ENCODE results near the gene ZBTB21. TPM values are rescaled to one million over a fixed set of nuclear protein-coding genes. Genes with fewer than 3 reads are reported as not detected.

The ZBTB21 gene
- total RNA-seq (2014; rRNA removed; shearing (Covaris generic)) (10.6 and 10.7 TPM in 2 replicates), polyA plus RNA-seq (2016; fragmentation: Nextera tagmentation; extraction: Ambion mirVana) (9.1 and 10.7 TPM in 2 replicates)

DNA sequence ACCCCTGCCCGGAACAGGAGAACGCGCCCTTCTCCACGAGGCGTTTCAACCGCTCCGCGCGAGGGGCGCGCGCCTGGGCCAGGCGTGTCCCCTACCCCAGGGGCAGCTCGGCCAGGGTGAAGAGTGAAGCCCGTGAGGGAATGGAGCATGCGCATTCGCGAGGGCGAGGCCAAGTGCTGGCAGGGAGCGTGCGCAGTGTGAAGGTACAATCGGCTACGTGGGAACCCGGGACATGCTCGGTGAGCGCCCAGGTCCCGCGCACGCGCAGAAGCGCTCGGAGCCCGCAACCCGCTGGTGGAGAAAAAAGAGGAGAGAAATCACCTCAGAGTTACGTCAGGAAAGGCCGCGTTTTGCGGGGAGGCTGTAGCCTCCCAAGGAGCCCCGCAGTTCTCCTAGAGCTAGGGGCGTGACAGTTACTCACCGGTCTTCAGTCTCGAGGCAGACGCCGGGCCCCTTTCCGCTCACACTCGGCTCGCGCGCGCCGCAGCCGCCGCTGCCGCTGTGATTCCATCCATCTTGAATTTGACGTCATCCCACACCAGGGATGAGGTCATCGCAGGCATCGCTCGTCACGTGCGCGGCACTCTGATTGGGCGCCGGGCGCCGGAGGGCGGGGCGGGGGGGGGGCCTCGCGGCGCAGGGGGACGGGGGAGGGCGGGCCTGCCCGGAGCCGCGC lies at the start of gene ZBTB21:
ZBTB21 (minus strand) TSS at position 530 of the 676 bp plus-strand sequence. CDS start 16,265 bp downstream, outside the sequence.
- in situ Hi-C loops (cut with MboI): no loop called here
- no peaks in the 10 kb centered on the region for H4K20me1 ChIP-seq (ENCODE audit: insufficient read depth)
- peak within 1 kb of the TSS; percentile 58 for H2AFZ ChIP-seq
- H3K79me2 ChIP-seq (ENCODE audit: insufficient read depth): peaks cover 46% of the 10 kb centered on the region
- H3K27me3 ChIP-seq (replicated peaks; ENCODE audit: insufficient read depth): no peaks in the 10 kb centered on the region
- peak within 1 kb of the TSS; percentile 98 for H3K27ac ChIP-seq
- TF ChIP-seq EZH2 (IDR thresholded peaks at IDR 0.05; ENCODE audit: insufficient read depth, poor library complexity, severe bottlenecking) (no peak), EZH2phosphoT487 (IDR thresholded peaks at IDR 0.05; ENCODE audit: insufficient read depth, low read depth) (no peak)
- peak within 1 kb of the TSS; percentile 76 for H3K4me3 ChIP-seq
- H3K9me3 ChIP-seq (ENCODE audit: low read depth): no peaks in the 10 kb centered on the region
- peaks cover 9% of the 10 kb centered on the region for H3F3A ChIP-seq (ENCODE audit: insufficient read depth)
- WGBS, 2 experiments (ENCODE audit: low coverage in 1 of 2, low lambda C conversion rate in 2 of 2, missing lambda C conversion rate in 2 of 2): 1% methylated on average over 61 to 75 of the region's 75 CpGs
- H3K4me2 ChIP-seq (ENCODE audit: unreplicated experiment): peak within 1 kb of the TSS; percentile 90
- H3K9me2 ChIP-seq (ENCODE audit: insufficient read depth): no peaks in the 10 kb centered on the region
- peak; percentile 99 for DNase-seq
- peak within 1 kb of the TSS; percentile 98 for H3K9ac ChIP-seq
- no peaks in the 10 kb centered on the region for H3K36me3 ChIP-seq (ENCODE audit: low read depth)
- peaks cover 4% of the 10 kb centered on the region for H3K4me1 ChIP-seq (ENCODE audit: insufficient read depth)

DNA sequence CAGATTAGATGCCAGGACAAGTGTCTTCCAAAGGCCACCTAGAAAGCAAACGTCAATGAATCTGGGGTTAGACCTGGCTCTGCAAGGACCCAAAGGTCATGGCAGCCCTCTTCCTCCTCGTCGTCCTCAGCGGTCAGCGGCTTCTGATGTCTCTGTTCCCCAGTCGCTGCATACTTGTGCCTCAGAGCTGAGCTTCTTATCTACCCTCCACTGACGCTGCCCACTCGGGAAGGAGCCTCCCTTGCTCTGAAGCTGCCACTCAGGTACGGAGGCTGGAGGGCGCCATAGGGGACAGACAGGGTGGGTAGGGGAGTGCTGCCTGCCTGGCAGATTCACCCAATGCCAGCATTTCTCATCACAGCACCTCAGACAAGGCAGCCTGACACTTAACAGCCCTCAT lies 49.6 kb upstream of the ZBTB21 start:
- H3K9me2 ChIP-seq (ENCODE audit: insufficient read depth): no peaks in the 10 kb centered on the region
- no peak overlapping the region for H3K27ac ChIP-seq
- TF ChIP-seq EZH2phosphoT487 (IDR thresholded peaks at IDR 0.05; ENCODE audit: insufficient read depth, low read depth): no peak
- no peak for TF ChIP-seq EZH2 (IDR thresholded peaks at IDR 0.05; ENCODE audit: insufficient read depth, poor library complexity, severe bottlenecking)
- 82 to 87% methylated on average over 9 of the region's 10 CpGs for WGBS, 2 experiments (ENCODE audit: low coverage in 1 of 2, low lambda C conversion rate in 2 of 2, missing lambda C conversion rate in 2 of 2)
- H4K20me1 ChIP-seq (ENCODE audit: insufficient read depth): no peaks in the 10 kb centered on the region
- DNase-seq: no peak
- no peaks in the 10 kb centered on the region for H3K9me3 ChIP-seq (ENCODE audit: low read depth)
- in situ Hi-C loops (cut with MboI): no loop called here
- no peak overlapping the region for H3K4me3 ChIP-seq
- H3K9ac ChIP-seq: no peak overlapping the region
- H3K79me2 ChIP-seq (ENCODE audit: insufficient read depth): no peaks in the 10 kb centered on the region
- no peaks in the 10 kb centered on the region for H3K27me3 ChIP-seq (replicated peaks; ENCODE audit: insufficient read depth)
- no peaks in the 10 kb centered on the region for H3K36me3 ChIP-seq (ENCODE audit: low read depth)
- H3F3A ChIP-seq (ENCODE audit: insufficient read depth): peaks cover 14% of the 10 kb centered on the region
- peaks cover 17% of the 10 kb centered on the region for H3K4me1 ChIP-seq (ENCODE audit: insufficient read depth)
- no peak overlapping the region for H2AFZ ChIP-seq
- H3K4me2 ChIP-seq (ENCODE audit: unreplicated experiment): no peak overlapping the region

DNA sequence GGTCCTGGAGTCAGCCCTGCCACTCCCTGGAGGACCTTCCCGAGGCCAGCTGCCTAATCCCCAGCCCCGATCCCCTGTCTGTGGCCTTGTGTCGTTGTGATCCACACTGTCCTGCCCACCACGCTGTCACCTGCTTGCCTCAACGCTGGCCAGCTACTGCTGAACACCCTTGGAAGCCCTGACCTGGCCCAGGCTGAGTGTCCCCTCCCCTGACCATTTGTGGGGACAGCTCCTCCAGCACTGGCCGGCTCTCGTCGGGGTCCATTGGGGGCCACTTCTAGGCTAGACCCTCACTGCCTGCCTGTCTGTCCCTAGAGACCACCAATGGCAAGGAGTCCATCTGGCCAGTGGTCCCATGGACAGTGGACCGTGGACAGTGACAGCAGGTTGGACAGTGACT lies 49.0 kb upstream of the ZBTB21 start:
- no peaks in the 10 kb centered on the region for H3K79me2 ChIP-seq (ENCODE audit: insufficient read depth)
- 95 to 96% methylated on average over 9 of the region's 9 CpGs for WGBS, 2 experiments (ENCODE audit: low coverage in 1 of 2, low lambda C conversion rate in 2 of 2, missing lambda C conversion rate in 2 of 2)
- no peaks in the 10 kb centered on the region for H3K9me2 ChIP-seq (ENCODE audit: insufficient read depth)
- H3K4me3 ChIP-seq: no peak overlapping the region
- no peak overlapping the region for H3K27ac ChIP-seq
- no peak overlapping the region for H3K9ac ChIP-seq
- H3F3A ChIP-seq (ENCODE audit: insufficient read depth): peaks cover 14% of the 10 kb centered on the region
- H3K9me3 ChIP-seq (ENCODE audit: low read depth): no peaks in the 10 kb centered on the region
- no peaks in the 10 kb centered on the region for H3K27me3 ChIP-seq (replicated peaks; ENCODE audit: insufficient read depth)
- no peak for DNase-seq
- H3K36me3 ChIP-seq (ENCODE audit: low read depth): no peaks in the 10 kb centered on the region
- no peak overlapping the region for H2AFZ ChIP-seq
- TF ChIP-seq EZH2 (IDR thresholded peaks at IDR 0.05; ENCODE audit: insufficient read depth, poor library complexity, severe bottlenecking) (no peak), EZH2phosphoT487 (IDR thresholded peaks at IDR 0.05; ENCODE audit: insufficient read depth, low read depth) (no peak)
- no peaks in the 10 kb centered on the region for H4K20me1 ChIP-seq (ENCODE audit: insufficient read depth)
- peaks cover 17% of the 10 kb centered on the region for H3K4me1 ChIP-seq (ENCODE audit: insufficient read depth)
- H3K4me2 ChIP-seq (ENCODE audit: unreplicated experiment): no peak overlapping the region
- in situ Hi-C loops (cut with MboI): no loop called here

DNA sequence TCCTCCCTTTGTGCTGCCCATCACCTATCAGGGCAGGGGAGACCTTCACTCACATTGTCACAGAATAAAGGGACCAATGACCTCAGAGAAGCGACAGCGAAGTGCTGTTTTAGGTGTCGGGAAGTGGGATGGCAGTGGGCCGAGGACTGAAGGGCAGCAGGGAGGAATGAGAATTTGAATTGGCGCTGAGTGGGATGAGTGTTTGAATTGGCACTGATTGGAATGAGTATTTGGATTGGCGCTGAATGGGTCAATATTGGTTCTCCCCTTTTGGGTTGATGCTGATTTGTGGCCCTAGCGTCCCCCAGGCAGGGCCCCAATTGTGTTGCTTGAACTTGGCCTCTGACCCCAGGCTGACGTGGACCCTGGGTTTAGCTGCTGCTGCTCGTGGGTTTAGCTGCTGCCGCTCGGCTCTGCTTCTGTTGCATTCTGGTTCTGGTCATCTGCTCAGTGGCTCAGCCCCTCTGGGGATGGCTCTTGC lies 48.5 kb upstream of the ZBTB21 start:
- Histone ChIP-seq H3K27ac (no peak overlapping the region), H3K79me2 (ENCODE audit: insufficient read depth) (no peaks in the 10 kb centered on the region), H4K20me1 (ENCODE audit: insufficient read depth) (no peaks in the 10 kb centered on the region), H3K9me2 (ENCODE audit: insufficient read depth) (no peaks in the 10 kb centered on the region), H3K27me3 (replicated peaks; ENCODE audit: insufficient read depth) (no peaks in the 10 kb centered on the region), H2AFZ (no peak overlapping the region), H3K4me3 (no peak overlapping the region), H3K4me2 (ENCODE audit: unreplicated experiment) (no peak overlapping the region), H3K4me1 (ENCODE audit: insufficient read depth) (peaks cover 17% of the 10 kb centered on the region), H3K36me3 (ENCODE audit: low read depth) (no peaks in the 10 kb centered on the region), H3F3A (ENCODE audit: insufficient read depth) (peaks cover 14% of the 10 kb centered on the region), H3K9me3 (ENCODE audit: low read depth) (no peaks in the 10 kb centered on the region), H3K9ac (no peak overlapping the region)
- TF ChIP-seq EZH2phosphoT487 (IDR thresholded peaks at IDR 0.05; ENCODE audit: insufficient read depth, low read depth): no peak
- TF ChIP-seq EZH2 (IDR thresholded peaks at IDR 0.05; ENCODE audit: insufficient read depth, poor library complexity, severe bottlenecking): no peak
- 93 to 96% methylated on average over 11 of the region's 11 CpGs for WGBS, 2 experiments (ENCODE audit: low coverage in 1 of 2, low lambda C conversion rate in 2 of 2, missing lambda C conversion rate in 2 of 2)
- DNase-seq: no peak
- in situ Hi-C loops (cut with MboI): no loop called here

Measured in GM23248 (cell line).